ENCODE results near the gene CDIP1.

The CDIP1 gene

DNA sequence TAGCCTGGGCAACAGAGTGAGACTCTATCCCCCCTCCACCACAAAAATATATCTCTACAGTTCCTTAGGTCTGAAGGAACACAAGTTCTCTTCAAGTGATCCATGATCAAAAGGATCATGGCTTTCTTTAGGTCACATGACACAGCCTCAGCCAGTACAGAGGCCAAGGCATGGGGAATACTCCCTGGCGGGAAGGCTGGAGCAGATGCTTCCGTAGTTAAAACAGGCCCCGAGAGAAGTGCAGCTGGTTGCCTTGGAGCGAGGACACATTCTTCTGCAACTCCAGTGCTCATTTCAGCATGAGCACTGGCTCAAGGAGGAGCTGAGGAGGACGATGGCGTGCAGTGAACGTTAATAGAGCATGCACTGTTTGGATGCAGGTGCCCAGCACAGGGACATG is 13.5 kb downstream of the CDIP1 start (continued):
- TF ChIP-seq, protein P1, sequence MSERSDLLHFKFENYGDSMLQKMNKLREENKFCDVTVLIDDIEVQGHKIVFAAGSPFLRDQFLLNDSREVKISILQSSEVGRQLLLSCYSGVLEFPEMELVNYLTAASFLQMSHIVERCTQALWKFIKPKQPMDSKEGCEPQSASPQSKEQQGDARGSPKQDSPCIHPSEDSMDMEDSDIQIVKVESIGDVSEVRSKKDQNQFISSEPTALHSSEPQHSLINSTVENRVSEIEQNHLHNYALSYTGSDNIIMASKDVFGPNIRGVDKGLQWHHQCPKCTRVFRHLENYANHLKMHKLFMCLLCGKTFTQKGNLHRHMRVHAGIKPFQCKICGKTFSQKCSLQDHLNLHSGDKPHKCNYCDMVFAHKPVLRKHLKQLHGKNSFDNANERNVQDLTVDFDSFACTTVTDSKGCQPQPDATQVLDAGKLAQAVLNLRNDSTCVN (tag by site-specific recombination; optimal IDR thresholded peaks at IDR 0.05): no peak
- no peak for TF ChIP-seq ZNF777 (tag by site-specific recombination; IDR thresholded peaks at IDR 0.05; ENCODE audit: borderline replicate concordance)
- TF ChIP-seq PRDM1 (tag by site-specific recombination; IDR thresholded peaks at IDR 0.05): no peak
- TF ChIP-seq ZNF335 (tag by site-specific recombination; conservative IDR thresholded peaks at IDR 0.05): no peak
- TF ChIP-seq, protein P2, sequence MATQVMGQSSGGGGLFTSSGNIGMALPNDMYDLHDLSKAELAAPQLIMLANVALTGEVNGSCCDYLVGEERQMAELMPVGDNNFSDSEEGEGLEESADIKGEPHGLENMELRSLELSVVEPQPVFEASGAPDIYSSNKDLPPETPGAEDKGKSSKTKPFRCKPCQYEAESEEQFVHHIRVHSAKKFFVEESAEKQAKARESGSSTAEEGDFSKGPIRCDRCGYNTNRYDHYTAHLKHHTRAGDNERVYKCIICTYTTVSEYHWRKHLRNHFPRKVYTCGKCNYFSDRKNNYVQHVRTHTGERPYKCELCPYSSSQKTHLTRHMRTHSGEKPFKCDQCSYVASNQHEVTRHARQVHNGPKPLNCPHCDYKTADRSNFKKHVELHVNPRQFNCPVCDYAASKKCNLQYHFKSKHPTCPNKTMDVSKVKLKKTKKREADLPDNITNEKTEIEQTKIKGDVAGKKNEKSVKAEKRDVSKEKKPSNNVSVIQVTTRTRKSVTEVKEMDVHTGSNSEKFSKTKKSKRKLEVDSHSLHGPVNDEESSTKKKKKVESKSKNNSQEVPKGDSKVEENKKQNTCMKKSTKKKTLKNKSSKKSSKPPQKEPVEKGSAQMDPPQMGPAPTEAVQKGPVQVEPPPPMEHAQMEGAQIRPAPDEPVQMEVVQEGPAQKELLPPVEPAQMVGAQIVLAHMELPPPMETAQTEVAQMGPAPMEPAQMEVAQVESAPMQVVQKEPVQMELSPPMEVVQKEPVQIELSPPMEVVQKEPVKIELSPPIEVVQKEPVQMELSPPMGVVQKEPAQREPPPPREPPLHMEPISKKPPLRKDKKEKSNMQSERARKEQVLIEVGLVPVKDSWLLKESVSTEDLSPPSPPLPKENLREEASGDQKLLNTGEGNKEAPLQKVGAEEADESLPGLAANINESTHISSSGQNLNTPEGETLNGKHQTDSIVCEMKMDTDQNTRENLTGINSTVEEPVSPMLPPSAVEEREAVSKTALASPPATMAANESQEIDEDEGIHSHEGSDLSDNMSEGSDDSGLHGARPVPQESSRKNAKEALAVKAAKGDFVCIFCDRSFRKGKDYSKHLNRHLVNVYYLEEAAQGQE (tag by site-specific recombination; IDR thresholded peaks at IDR 0.05): no peak
- no peak for TF ChIP-seq SCRT2 (tag by site-specific recombination; IDR thresholded peaks at IDR 0.05)
- TF ChIP-seq, protein P3, sequence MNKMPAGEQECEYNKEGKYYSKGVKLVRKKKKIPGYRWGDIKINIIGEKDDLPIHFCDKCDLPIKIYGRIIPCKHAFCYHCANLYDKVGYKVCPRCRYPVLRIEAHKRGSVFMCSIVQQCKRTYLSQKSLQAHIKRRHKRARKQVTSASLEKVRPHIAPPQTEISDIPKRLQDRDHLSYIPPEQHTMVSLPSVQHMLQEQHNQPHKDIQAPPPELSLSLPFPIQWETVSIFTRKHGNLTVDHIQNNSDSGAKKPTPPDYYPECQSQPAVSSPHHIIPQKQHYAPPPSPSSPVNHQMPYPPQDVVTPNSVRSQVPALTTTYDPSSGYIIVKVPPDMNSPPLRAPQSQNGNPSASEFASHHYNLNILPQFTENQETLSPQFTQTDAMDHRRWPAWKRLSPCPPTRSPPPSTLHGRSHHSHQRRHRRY (tag by site-specific recombination; IDR thresholded peaks at IDR 0.05): no peak
- no peak for TF ChIP-seq WT1 (tag by site-specific recombination; IDR thresholded peaks at IDR 0.05)
- no peak for TF ChIP-seq ZNF830 (tag by site-specific recombination; IDR thresholded peaks at IDR 0.05; ENCODE audit: low read depth)
- TF ChIP-seq ZFP69B (tag by site-specific recombination; IDR thresholded peaks at IDR 0.05): no peak

DNA sequence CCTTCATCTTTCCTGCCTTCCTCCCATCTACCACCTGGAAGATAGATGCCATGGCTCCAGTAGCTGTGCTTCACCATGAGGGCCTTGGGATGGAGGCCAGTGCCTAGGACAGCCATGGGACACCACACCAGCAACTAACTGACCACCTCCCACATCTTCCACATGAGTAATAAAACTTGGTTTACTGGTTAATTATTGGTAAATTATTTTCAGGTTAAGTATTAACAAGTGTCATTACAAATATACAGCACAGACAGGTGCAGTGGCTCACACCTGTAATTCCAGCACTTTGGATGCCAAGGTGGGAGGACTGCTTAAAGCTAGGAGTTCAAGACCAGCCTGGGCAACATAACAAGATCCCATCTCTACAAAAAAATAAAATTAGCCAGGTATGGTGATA is 14.0 kb downstream of the CDIP1 start:
- ChIA-PET POLR2A (interaction anchor here (0.6 kb wide), 1 partner anchor 14 kb away, joined by 4 read pairs; the partner anchor contains the start of gene CDIP1), CTCF (interaction anchor here (0.5 to 1.7 kb wide), 3 partner anchors 15 to 122 kb away, joined by 4 to 6 read pairs (median 4); no protein-coding TSS in a partner anchor)
- H3K4me3 ChIP-seq (ENCODE audit: low read depth, low read length): no peak overlapping the region
- H3K4me1 ChIP-seq (ENCODE audit: control insufficient read depth, insufficient read depth, low read length): peaks cover 3% of the 10 kb centered on the region; the same call in 1 of the 2 replicates
- no peaks in the 10 kb centered on the region for H3K9me3 ChIP-seq (ENCODE audit: control insufficient read depth, insufficient read depth, low read depth, low read length)
- no peak for TF ChIP-seq ZNF792 (tag by site-specific recombination; IDR thresholded peaks at IDR 0.05)
- TF ChIP-seq, protein P4, sequence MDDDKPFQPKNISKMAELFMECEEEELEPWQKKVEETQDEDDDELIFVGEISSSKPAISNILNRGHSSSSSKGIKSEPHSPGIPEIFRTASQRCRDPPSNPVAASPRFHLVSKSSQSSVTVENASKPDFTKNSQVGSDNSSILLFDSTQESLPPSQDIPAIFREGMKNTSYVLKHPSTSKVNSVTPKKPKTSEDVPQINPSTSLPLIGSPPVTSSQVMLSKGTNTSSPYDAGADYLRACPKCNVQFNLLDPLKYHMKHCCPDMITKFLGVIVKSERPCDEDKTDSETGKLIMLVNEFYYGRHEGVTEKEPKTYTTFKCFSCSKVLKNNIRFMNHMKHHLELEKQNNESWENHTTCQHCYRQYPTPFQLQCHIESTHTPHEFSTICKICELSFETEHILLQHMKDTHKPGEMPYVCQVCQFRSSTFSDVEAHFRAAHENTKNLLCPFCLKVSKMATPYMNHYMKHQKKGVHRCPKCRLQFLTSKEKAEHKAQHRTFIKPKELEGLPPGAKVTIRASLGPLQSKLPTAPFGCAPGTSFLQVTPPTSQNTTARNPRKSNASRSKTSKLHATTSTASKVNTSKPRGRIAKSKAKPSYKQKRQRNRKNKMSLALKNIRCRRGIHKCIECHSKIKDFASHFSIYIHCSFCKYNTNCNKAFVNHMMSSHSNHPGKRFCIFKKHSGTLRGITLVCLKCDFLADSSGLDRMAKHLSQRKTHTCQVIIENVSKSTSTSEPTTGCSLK (tag by site-specific recombination; IDR thresholded peaks at IDR 0.05): no peak
- no peak for TF ChIP-seq ZNF354C (tag by site-specific recombination; IDR thresholded peaks at IDR 0.05; ENCODE audit: borderline replicate concordance, low read depth)
- TF ChIP-seq GLI4 (tag by site-specific recombination; IDR thresholded peaks at IDR 0.05): no peak
- TF ChIP-seq, protein P5, sequence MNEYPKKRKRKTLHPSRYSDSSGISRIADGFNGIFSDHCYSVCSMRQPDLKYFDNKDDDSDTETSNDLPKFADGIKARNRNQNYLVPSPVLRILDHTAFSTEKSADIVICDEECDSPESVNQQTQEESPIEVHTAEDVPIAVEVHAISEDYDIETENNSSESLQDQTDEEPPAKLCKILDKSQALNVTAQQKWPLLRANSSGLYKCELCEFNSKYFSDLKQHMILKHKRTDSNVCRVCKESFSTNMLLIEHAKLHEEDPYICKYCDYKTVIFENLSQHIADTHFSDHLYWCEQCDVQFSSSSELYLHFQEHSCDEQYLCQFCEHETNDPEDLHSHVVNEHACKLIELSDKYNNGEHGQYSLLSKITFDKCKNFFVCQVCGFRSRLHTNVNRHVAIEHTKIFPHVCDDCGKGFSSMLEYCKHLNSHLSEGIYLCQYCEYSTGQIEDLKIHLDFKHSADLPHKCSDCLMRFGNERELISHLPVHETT (tag by site-specific recombination; IDR thresholded peaks at IDR 0.05): no peak
- peaks cover 0 to 27% of the 10 kb centered on the region in 2 experiments; a peak in 1 of 3 replicates for H3K36me3 ChIP-seq (ENCODE audit: control insufficient read depth in 2 of 2, insufficient read depth in 1 of 2, low read length in 2 of 2)
- H3K27ac ChIP-seq (ENCODE audit: extremely low read depth, low read depth, low read length): no peak overlapping the region
